GM18861 (cell line): ENCODE data around the gene VMP1.
"Not testable (repeated sequence)": the region's sequence is repeated elsewhere in the genome, so short reads cannot be mapped to it uniquely, and the experiment has no call there.

Source experiments
- ATAC-seq: cut with Tn5 transposase; IDR thresholded peaks from one replicate; pipeline ENCODE4 v1.9.1; 2021; ENCODE audit not compliant: unreplicated experiment

Gene VMP1

DNA sequence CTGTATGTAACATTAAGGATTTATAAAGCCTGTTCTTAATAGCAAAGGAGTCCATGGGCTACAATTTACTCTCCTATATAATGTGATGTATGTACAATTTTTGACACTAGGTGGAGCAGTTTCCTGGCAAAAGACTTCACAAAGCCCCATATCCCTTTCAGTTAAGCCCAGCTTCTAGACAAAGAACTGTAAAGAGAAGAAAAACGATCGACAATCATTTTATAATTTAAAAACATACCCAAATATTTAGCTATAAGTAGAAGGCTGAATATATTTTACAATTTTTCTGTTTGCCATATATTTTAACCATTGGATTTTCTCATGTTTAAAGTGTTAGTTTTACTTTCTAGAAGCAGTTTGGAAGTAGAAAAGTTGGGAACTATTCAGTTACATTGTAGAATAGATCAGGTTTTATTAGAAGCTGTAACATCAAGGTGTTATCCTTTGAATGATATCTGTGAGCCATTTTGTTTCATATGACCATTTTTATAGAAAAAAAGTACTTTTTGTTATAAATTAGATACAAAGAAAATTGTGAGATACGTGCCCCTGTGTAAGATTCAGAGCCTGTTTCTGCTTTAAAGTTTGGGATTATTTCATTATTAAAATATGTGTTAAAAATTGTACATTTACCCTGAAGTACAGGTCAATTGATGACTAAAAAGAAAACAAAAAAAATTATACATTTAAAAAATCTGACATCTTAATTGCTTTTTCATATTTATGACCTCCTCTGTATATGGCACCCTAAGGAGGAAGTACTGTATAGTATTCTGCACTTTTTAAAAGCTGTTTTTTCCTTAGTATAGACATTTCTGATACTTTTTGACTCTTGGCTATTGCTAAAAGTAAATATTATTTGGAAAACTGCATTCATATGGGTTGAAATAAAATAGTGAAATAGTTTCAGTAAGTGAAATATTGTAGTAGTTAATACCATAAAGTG, 46.3 kb downstream of the VMP1 start:
- no peak for ATAC-seq

DNA sequence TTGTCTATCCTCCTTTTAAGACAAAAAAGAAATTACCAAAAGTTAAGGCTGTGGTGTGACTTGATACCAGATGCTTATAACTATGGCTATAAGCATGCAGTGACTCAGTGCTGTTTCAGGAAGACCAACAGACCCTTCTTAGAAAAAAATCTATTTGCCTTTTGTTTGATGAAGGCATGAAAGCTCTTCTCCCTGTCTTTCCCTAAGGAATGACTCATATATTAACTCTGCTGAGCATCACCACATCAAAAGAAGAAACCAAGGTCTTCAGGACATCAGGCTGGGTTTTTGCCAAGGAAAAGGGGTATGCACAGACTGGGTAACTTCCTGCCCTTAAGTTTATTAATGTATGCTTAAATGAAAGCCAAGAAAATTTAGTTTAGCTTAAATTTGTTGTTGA, 47.1 kb downstream of the VMP1 start:
- no peak for ATAC-seq

DNA sequence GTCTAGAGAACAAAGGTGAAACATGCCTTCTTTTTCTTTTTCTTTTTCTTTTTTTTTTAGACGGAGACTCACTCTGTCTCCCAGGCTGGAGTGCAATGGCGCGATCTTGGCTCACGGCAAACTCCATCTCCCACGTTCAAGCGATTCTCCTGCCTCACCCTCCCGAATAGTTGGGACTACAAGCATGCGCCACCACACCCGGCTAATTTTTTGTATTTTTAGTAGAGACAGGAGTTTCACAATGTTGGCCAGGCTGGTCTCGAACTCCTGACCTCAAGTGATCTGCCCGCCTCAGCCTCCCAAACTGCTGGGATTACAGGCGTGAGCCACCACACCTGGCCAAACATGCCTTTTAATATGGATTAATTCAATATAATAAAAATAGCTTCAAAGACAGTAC, 47.6 kb downstream of the VMP1 start:
- ATAC-seq = not testable (repeated sequence)

DNA sequence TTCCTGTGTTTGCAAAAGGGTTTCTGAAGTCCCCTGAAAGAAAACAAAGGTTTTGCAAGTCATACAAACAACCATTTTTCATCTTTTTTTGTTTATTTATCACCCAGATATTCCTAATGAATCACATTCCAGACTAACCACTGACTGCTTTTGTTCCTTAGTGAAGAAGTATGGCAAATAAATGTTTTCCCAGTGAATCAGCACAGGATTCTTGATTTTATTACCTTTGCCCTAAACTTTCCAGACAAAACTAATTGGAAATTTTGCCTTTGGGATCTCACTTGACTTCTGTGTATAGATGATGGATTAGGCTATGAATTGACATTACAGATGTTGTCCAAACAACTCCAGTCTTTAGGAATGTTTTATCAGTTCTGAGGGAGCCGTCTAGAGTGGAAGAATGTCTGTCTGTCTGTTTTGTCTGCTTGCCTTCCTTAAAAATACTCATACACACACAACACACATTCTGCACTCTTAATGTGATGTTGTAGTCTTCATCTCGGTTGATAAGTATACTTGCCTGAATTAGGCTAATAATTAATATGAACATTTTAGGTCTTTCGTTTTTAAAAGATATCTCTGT, 48.9 kb downstream of the VMP1 start:
- ATAC-seq = no peak

DNA sequence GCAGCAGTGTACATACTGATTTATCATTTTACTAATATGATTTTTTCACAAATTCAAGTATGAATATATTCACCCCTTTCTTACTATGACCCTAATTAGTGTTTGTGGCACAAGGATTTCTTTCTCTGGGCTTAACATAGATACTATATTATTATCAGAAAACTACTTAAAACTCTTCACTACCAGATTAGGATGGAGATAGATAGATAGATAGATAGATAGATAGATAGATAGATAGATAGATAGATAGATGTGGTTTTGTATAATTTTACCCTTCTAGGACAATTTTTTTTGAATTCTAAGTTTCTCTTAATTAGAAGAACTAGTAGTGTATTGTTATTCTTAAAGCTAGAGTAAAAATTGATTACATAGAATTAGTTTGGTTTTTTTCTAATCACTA, 49.6 kb downstream of the VMP1 start:
- no peak for ATAC-seq

DNA sequence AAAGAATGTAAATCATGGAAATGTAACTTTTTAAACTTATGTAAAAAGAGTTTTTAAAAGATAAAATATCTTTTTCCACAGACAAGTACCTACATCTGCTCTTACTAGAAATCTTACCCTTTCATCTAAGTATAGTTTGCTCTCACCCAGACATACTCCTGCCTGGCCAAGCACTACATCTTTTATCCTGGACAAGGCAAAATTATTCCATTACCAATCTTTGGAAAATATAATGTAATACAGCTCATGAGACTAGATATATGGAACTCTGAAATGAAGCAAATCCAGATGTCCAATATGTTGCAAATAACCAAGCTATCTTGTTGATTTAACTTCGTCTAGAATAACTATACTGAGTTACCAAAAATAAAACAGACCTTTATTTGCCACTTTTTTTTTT, 50.0 kb downstream of the VMP1 start:
- no peak for ATAC-seq

DNA sequence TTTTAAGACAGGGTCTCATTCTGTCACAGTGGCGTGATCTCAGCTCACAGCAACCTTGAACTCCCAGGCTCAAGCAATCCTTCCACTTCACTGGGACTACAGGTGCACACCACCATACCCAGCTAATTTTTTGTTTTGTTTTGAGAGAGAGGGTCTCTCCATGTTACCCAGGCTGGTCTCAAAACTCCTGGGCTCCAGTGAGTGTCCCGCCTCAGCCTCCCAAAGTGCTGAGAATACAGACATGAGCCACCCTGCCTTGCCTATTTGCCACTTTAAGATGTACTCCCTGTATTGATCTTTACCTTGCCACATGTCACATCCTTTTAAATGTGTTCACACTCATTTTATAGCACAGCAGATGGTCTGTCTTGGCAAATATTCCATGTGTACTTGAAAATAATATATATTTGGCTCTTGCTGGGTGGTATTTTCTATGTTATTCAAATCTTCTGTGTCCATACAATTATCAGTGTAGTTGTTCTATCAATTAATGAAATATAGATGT, 50.5 kb downstream of the VMP1 start:
- no peak for ATAC-seq

DNA sequence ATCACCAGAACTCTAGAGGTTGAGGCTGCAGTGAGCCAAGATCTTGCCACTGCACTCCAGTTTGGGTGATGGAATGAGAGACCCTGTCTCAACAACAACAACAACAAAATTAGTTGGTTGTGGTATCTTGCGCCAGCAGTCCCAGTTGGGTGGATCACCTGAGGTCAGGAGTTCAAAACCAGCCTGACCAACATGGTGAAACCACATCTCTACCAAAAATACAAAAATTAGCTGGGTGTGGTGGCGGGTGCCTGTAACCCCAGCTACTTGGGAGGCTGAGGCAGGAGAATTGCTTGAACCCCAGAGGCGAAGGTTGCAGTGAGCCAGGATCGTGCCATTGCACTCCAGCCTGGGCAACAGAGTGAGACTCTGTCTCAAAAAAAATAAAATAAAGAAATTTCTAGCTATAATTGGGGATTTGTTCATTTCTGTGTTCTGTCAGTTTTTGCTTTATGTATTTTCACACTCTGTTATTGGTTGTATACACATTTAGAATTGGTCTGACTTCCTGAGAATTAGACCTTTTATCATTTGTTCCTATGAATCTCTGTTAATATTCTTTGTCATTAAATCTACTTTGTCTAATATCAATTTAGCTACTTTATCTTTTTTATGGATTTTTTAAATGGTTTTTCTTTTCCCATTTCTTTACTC, 51.7 kb downstream of the VMP1 start:
- not testable (repeated sequence) for ATAC-seq

DNA sequence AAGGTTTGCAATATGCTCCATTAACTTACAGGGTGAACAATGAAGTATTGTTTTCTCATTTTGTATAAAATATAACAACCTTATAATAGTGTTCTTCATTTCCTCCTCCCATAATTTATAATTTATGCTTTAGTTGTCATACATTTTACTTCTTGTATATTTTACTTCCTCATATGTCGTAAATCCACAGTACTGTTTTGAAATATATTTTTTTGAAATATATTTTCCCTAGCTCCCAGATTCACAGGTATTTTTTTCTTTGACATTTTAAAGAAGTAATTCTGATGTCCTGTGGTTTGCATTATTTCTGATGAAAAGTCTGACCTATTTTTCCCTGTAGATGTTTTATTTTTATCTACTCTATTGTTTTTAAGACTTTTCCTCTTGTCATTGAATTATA, 52.7 kb downstream of the VMP1 start:
- no peak for ATAC-seq

DNA sequence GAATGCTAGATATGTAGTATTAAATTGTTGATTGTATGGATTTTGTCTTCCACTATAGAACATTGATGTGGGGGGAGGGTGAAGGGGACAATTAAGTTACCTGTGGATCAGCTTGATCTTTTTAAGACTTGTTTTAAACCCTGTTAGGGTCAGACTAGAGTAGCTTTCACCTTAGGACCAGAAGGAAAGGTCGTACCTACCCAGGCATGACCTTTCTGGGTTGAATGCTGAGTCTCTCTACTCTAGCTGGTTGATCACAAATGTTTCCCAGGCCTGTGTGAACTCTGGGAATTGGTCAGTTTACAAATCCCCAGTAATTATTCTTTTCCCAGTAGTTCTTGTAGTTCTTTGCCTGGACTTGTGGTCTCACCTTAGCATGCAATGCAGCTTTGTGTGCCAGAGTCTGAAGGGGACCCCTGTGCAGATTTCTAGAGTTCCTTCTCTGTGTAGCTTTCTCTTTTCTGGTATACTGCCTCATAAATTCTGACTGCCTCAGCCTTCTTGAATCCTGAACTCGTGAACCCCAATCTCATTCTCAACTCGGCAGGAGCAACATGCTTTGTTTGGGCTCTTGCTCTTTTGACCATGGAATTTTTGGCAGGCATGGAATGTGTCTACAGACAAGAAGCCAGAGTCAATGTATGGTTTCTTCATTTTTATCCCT, 54.1 kb downstream of the VMP1 start:
- ATAC-seq = no peak

DNA sequence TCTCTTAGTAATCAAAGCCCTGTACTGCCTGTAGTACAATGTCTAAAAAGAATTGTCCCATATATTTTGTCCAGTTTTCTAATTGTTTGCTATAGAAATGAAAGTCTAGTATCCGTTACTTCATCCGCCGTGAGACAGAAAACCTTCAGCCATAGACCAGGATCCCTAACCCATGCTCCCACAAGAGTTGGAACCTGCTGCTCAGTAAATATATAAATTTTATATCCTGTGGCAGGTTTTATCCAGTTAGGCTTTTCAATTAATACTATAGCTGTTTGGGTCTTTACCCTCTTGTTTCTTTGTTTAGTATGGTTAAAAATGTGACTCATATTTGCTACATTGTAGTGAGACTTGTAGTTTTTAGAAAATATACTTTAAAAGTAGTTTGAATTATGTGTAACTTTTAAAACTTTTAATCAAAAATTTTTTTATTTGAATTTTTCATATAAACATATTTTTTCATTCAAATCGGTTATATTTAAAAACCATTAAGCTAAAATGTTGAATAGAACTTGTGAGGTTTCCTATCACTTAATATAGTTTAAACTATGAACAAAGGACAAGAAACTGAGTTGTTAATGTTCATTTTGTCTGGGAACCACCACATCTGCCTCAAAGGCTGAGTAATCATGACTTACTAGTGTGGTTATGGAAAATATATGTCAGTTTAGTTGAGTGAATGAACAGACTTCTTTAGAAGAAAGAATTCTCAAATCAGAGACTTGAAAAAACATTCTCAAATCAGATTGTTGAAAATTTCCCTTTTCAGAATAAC, 54.8 kb downstream of the VMP1 start:
- peak; percentile 44 for ATAC-seq

DNA sequence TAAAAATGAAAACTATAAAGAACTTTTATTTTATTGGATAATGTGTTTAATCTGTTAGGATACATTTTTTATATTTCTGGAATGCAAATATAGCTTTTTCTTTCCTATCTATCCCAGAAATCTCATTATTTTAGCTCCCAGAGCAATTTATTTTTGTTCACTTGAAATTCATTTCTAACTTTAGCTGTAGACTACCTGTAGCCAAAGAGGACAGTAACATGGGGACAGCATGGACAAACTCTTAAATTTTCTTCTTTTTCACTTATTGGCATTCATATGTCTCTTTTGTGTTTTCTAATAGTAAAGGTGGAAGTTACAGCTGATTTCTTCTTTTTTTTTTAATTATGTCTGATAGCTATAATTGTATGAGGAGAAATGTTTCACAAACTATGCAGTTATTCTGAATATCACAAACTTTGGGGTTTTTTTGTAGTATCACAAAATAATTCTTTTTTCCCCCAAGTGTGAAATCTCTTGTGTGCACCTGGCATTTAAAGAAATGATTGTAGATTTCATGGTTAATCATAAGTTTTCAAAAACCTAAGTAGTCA, 55.4 kb downstream of the VMP1 start:
- ATAC-seq = no peak

DNA sequence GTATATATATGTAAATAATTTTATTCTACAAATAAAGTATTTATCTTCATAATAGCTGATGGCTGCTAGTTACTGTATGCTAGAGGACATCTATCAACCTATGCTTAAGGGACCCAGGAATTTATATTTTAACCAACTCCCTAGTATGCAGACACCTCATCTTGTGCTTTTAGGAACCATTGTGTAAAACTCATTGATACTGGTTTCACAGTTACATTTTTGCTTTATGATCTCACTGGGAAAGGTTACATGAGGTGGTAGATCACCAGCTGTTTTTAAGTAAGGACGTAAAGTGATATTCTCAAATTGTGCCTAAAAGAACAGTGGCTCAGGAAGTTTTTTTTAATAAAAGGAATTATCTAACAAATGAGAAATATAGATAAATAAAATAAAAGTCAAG, 56.4 kb downstream of the VMP1 start:
- no peak for ATAC-seq

DNA sequence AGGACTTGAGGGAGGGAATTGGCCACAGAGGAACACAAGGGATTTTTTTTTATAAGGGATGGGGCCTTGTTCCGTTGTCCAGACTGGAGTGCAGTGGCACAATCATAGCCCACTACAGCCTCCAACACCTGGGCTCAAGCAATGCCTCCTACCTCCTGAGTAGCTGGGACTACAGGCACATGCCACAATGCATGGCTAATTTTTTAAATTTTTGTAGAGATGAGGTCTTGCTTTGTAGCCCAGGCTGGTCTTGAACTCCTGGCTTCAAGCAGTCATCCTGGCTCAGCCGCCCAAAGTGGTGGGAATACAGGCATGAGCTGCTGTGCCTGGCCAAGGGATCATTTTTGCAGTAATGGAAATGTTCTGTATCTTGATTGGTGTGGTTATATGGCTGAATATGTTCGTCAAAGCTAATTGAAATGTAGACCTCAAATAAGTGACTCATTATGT, 56.9 kb downstream of the VMP1 start:
- no peak for ATAC-seq

DNA sequence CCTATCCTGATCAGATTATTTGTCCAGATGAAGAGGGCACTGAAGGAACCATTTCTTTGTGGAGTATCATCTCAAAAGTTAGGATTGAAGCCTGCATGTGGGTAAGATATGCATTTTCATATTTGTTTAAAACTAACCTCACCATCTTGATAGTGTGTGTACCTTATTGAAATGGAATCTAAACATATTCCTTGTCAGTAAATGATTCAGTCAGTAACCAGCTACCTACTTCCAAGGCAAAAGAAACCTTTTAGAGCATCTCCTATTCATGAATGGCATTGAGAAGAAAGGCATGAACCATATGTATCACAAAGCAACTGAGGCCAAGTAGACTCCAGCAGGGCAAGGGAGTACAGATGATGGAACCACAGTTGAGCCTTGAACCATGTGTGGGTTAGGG, 57.6 kb downstream of the VMP1 start:
- ATAC-seq = no peak

DNA sequence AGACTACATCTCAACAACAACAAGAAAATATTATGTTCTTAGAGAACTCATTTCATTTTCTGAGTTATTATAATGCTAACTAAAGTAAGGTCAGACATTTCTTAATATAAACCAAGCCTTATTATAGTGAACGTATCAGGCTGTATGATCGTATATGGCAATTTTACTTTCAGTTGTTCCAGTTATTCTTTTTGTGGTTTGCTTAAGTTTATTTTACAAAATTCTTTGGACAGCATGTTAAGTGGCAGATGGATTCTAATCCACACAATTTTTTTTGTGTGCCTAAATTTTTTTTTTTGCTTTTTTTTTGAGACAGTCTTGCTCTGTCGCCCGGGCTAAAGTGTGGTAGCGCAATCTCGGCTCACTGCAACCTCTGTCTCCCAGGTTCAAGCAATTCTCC, 59.0 kb downstream of the VMP1 start:
- no peak for ATAC-seq

DNA sequence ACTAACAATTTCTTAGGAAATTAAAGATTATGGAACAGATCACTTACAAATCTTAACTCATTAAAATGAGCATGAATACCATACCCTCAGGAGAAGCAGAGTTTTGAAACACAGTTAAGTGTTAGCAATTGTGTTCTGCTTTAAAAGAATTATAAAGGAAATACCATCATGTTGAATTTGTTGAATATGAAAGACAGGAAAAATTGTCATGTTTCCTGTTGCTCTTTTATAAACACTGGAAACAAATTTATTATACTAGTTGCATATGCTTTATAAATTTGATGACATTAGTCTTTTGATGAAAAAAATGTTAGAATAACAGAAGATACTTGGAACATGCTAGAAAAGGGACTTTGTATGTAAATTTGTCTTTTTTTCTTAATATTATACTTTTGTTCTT, 59.7 kb downstream of the VMP1 start:
- no peak for ATAC-seq

DNA sequence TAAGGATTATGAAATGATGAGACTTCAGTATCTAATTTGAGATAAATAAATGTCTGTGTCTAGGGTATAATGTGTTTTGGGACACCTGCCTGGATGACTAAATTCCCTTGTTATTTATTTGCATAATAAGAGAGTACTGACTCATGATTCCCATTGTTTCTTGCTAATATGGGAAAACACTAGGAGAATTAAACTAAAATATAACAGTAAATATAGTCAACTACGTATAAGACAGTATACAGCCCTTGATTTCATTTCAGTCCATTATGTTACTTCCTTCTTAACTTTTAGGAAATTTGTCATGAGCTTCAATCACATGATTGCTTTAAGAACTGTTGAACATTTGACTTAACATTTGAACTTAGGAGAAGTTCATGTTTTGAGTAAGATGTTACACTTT, 62.4 kb downstream of the VMP1 start:
- no peak for ATAC-seq

DNA sequence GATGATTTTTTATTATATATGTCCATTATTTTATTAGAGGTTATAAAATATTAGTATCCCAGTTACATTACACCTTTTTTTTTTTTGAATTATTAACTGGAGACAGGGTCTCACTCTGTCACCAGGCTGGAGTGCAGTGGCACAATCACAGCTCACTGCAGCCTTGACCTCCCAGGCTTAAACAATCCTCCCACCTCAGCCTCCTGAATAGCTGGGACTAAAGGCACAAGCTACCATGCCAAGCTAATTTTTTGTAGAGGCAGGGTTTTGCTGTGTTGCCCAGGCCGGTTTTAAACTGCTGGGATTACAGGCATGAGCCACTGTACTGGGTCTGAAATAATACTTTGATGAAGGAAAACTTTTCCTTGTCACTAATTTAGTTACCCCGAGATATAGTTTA, 63.6 kb downstream of the VMP1 start:
- ATAC-seq = no peak

DNA sequence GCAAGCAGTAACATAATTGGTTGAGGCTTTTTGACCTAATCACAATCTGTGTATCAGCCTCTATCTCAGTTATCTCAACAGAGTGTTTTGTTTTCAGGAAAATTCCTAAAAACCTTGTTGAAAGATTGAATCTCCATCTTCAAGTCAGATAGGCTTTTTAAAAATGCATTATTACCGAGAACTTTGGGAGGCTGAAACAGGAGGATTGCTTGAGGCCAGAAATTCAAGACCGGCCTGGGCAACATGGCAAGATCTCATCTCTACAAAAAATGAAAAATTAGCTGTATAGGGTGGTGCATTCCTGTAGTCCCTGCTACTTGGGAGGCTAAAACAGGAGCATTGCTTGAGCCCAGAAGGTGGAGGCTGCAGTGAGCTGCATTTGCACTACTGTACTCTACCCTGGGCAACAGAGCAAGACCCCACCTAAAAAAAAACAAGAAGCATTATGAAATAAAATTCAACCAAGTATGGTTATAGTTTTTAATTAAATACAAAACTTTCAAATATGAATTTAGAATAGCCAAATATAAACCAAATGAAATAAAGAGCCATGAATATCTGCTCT, 68.4 kb downstream of the VMP1 start:
- ATAC-seq = no peak
